ENCODE results near the gene DPP10.

DNA sequence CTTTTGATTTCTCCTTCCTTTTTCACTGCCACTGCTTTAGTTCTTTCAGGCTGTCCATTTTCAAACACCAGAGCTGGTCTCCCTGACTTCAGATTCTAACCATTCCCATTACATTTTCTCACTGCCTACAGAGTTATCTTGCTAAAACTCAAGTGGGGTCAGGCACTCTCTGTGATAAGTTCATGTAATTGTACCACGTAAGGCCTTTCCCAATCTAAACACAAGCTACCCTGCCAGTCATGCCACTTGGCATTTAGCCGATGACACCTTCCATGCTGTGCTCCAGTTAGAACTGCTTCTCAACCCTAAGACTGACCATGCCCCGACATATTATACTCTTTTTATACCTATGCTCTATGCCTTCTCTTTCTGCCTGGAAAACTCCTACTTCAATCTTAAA, 592.4 kb downstream of the DPP10 start:
- TF ChIP-seq, protein P1, sequence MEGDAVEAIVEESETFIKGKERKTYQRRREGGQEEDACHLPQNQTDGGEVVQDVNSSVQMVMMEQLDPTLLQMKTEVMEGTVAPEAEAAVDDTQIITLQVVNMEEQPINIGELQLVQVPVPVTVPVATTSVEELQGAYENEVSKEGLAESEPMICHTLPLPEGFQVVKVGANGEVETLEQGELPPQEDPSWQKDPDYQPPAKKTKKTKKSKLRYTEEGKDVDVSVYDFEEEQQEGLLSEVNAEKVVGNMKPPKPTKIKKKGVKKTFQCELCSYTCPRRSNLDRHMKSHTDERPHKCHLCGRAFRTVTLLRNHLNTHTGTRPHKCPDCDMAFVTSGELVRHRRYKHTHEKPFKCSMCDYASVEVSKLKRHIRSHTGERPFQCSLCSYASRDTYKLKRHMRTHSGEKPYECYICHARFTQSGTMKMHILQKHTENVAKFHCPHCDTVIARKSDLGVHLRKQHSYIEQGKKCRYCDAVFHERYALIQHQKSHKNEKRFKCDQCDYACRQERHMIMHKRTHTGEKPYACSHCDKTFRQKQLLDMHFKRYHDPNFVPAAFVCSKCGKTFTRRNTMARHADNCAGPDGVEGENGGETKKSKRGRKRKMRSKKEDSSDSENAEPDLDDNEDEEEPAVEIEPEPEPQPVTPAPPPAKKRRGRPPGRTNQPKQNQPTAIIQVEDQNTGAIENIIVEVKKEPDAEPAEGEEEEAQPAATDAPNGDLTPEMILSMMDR (conservative IDR thresholded peaks at IDR 0.05; ENCODE audit: low read depth, low read length), result no peak
- no peak for TF ChIP-seq EZH2 (IDR thresholded peaks at IDR 0.05; ENCODE audit: low read length, unreplicated experiment)
- no peak for TF ChIP-seq EZH2phosphoT487 (IDR thresholded peaks at IDR 0.05; ENCODE audit: borderline replicate concordance, low read length)

All from PC-3 (cell line).